GM12878 (cell line): ENCODE results near the gene CISTR. TPM values are rescaled to one million over a fixed set of nuclear protein-coding genes. Genes with fewer than 3 reads are reported as not detected.

Source experiments
- ATAC-seq: fragments of 200-7000 bp; cut with Tn5 transposase; 3 replicates; pipeline ENCODE4 v1.9.1; 2020; ENCODE audit warnings: mild to moderate bottlenecking, moderate library complexity
- BruUV-seq: library from RNA; stranded (reverse); fragments of 400-500 nt; replicated peaks from 2 replicates; lab custom pipeline; 2021; lab: Mats Ljungman, UMichigan
- CTCF ChIA-PET: fragments of 300-600 bp; sonication (Branson Sonifier 250); formaldehyde crosslinking; extraction: SDS; loops from one replicate; lab custom pipeline; 2021; ENCODE audit warnings: inconsistent platforms; lab: Yijun Ruan, JAX
- POLR2A ChIA-PET: fragments of 350-600 bp; formaldehyde crosslinking; extraction: SDS; loops from one replicate; lab custom pipeline; 2021; ENCODE audit warnings: inconsistent platforms; lab: Charles Lee
- RAD21 ChIA-PET: fragments of 300-600 bp; sonication (Branson Sonifier 250); formaldehyde crosslinking; loops from one replicate; lab custom pipeline; 2023; ENCODE audit warnings: antibody characterized with exemption; ENCODE audit not compliant: unreplicated experiment; lab: Charles Lee
- SMC1A ChIA-PET: fragments of 300-600 bp; sonication (Branson Sonifier 250); formaldehyde crosslinking; loops from one replicate; lab custom pipeline; 2023; ENCODE audit not compliant: unreplicated experiment, uncharacterized antibody; lab: Charles Lee
- DNase-seq: peaks from one replicate; pipeline ENCODE4 v3.0.0-alpha.2; 2011; ENCODE audit warnings: low read depth, low spot score
- FAIRE-seq: peaks from 3 replicates; lab custom pipeline; 2011; peaks lifted over from hg19 to GRCh38; lab: Jason Lieb, UNC
- H2AFZ ChIP-seq: 2 replicates; pipeline ENCODE4 v1.6.0; 2011; ENCODE audit warnings: low read depth, low read length, control low read depth; ENCODE audit not compliant: control insufficient read depth
- H3K27ac ChIP-seq: 2 replicates; pipeline ENCODE4 v1.5.1; 2011; ENCODE audit warnings: control low read depth; ENCODE audit not compliant: control insufficient read depth, insufficient read depth
- H3K27me3 ChIP-seq, 2 experiments: replicated peaks in 1 of 2; 2 replicates each; pipeline versions ENCODE4 v1.6.0 to v1.6.1; 2011; ENCODE audit warnings: low read length in 1 of 2; ENCODE audit not compliant: control insufficient read depth in 2 of 2, insufficient read depth in 2 of 2
- H3K36me3 ChIP-seq, 2 experiments: 2 replicates each; pipeline ENCODE4 v1.5.1; 2011; ENCODE audit warnings: low read length in 1 of 2; ENCODE audit not compliant: control insufficient read depth in 2 of 2, insufficient read depth in 2 of 2
- H3K4me1 ChIP-seq: 2 replicates; pipeline ENCODE4 v1.6.1; 2011; ENCODE audit warnings: mild to moderate bottlenecking, low read length, moderate library complexity, mixed read lengths; ENCODE audit not compliant: control insufficient read depth, insufficient read depth
- H3K4me2 ChIP-seq: 2 replicates; pipeline ENCODE4 v1.6.0; 2011; ENCODE audit warnings: control low read depth; ENCODE audit not compliant: control insufficient read depth, insufficient read depth
- H3K4me3 ChIP-seq: fragments of 200-600 bp; sonication (generic); 2 replicates; pipeline ENCODE4 v1.5.1; 2016
- H3K79me2 ChIP-seq: 2 replicates; pipeline ENCODE4 v1.6.0; 2011; ENCODE audit warnings: low read length; ENCODE audit not compliant: control insufficient read depth, insufficient read depth
- H3K9ac ChIP-seq: 2 replicates; pipeline ENCODE4 v1.8.0; 2011; ENCODE audit warnings: low read length, control low read depth, mixed read lengths; ENCODE audit not compliant: control insufficient read depth, insufficient read depth
- H3K9me3 ChIP-seq: replicated peaks from 3 replicates; pipeline ENCODE4 v1.5.1; 2011; ENCODE audit warnings: mild to moderate bottlenecking, low read length; ENCODE audit not compliant: control insufficient read depth, insufficient read depth
- H4K20me1 ChIP-seq: 2 replicates; pipeline ENCODE4 v1.6.0; 2011; ENCODE audit not compliant: control insufficient read depth, insufficient read depth
- ATF3 ChIP-seq: IDR thresholded peaks from 2 replicates; pipeline ENCODE4 v1.6.1; 2011; ENCODE audit warnings: low read depth, mild to moderate bottlenecking, low read length, moderate library complexity, borderline replicate concordance; ENCODE audit errors: extremely low read depth
- CEBPB ChIP-seq, 2 experiments: fragments of 150-350 bp in 1 of 2; IDR thresholded peaks; 2 replicates each; pipeline ENCODE4 v1.6.1; 2012 to 2014; ENCODE audit warnings: low read depth in 2 of 2, low read length in 2 of 2, borderline replicate concordance in 1 of 2, inconsistent platforms in 1 of 2
- CTCF ChIP-seq, 3 experiments: IDR thresholded peaks in 2 of 3; conservative IDR thresholded peaks in 1 of 3; 2 replicates each; pipeline ENCODE4 v1.5.1; 2011; ENCODE audit warnings: low read depth in 3 of 3, low read length in 3 of 3, mild to moderate bottlenecking in 3 of 3, control low read depth in 2 of 3, moderate library complexity in 2 of 3, inconsistent platforms in 1 of 3, mixed read lengths in 1 of 3; ENCODE audit not compliant: control insufficient read depth in 2 of 3, insufficient read depth in 1 of 3; ENCODE audit errors: extremely low read depth in 1 of 3
- ESRRA ChIP-seq: IDR thresholded peaks from 2 replicates; pipeline ENCODE4 v1.6.1; 2012; ENCODE audit warnings: mild to moderate bottlenecking, low read length, improper control_type of control experiment
- HSF1 ChIP-seq: fragments of 150-350 bp; IDR thresholded peaks from 2 replicates; pipeline ENCODE4 v1.6.1; 2014; ENCODE audit warnings: mild to moderate bottlenecking, low read depth, low read length
- LARP7 ChIP-seq: fragments of 450-650 bp; IDR thresholded peaks from 2 replicates; pipeline ENCODE4 v1.6.1; 2017; ENCODE audit warnings: mild to moderate bottlenecking
- MEF2A ChIP-seq: IDR thresholded peaks from 2 replicates; pipeline ENCODE4 v1.6.1; 2011; ENCODE audit warnings: low read depth, mild to moderate bottlenecking, low read length, moderate library complexity; ENCODE audit not compliant: insufficient read depth
- MYB ChIP-seq: fragments of 150-350 bp; IDR thresholded peaks from 2 replicates; pipeline ENCODE4 v1.6.1; 2014; ENCODE audit warnings: mild to moderate bottlenecking, low read depth, low read length, borderline replicate concordance
- PKNOX1 ChIP-seq: fragments of 450-650 bp; IDR thresholded peaks from 2 replicates; pipeline ENCODE4 v1.6.1; 2016; ENCODE audit warnings: mild to moderate bottlenecking
- SP1 ChIP-seq: IDR thresholded peaks from one replicate; pipeline ENCODE4 v1.6.1; 2011; ENCODE audit warnings: low read depth, low read length
- SPI1 ChIP-seq: IDR thresholded peaks from 2 replicates; pipeline ENCODE4 v1.6.1; 2011; ENCODE audit warnings: low read depth, mild to moderate bottlenecking, low read length, moderate library complexity, borderline replicate concordance; ENCODE audit not compliant: insufficient read depth
- STAT3 ChIP-seq: IDR thresholded peaks from 2 replicates; pipeline ENCODE4 v1.6.1; 2011; ENCODE audit warnings: low read depth, low read length, improper control_type of control experiment
- YBX1 ChIP-seq: fragments of 450-650 bp; IDR thresholded peaks from 2 replicates; pipeline ENCODE4 v1.6.1; 2016; ENCODE audit warnings: antibody characterized with exemption
- ZNF207 ChIP-seq: fragments of 450-650 bp; IDR thresholded peaks from 2 replicates; pipeline ENCODE4 v1.6.1; 2014; ENCODE audit warnings: antibody characterized with exemption, mild to moderate bottlenecking, borderline replicate concordance
- ZNF24 ChIP-seq: fragments of 450-650 bp; IDR thresholded peaks from 2 replicates; pipeline ENCODE4 v1.6.1; 2017; ENCODE audit warnings: antibody characterized with exemption, mild to moderate bottlenecking
- ZNF274 ChIP-seq: IDR thresholded peaks from one replicate; pipeline ENCODE4 v1.8.0; 2011; ENCODE audit not compliant: insufficient read length, insufficient read depth
- ZNF384 ChIP-seq: IDR thresholded peaks from 2 replicates; pipeline ENCODE4 v1.6.1; 2012; ENCODE audit warnings: low read depth, mild to moderate bottlenecking, low read length, improper control_type of control experiment, borderline replicate concordance
- WGBS: methylation state at CpG from one replicate; pipeline ENCODE4 v1.1.6; 2016; ENCODE audit warnings: low lambda C conversion rate; ENCODE audit not compliant: insufficient replicate concordance, insufficient coverage; ENCODE audit errors: missing lambda C conversion rate; 5-methylcytosine and 5-hydroxymethylcytosine counted together
- in situ Hi-C: fragments of 300-500 bp; cut with MboI; formaldehyde crosslinking; loops from 9 replicates; pipeline ENCODE4 v1.14.3; 2018; ENCODE audit warnings: mixed read lengths
- intact Hi-C: fragments of 100-400 bp; cut with micrococcal nuclease; formaldehyde crosslinking; loops from one replicate; pipeline ENCODE4 v1.14.2; 2022; ENCODE audit not compliant: unreplicated experiment
- polyA plus RNA-seq, 11 experiments: library from polyadenylated mRNA; depleted of rRNA in 4 of 11; unstranded in 6 of 11; stranded (reverse) in 5 of 11; fragments of >200 nt; fragmentation: Nextera tagmentation in 4 of 11; fragmentation: Illumina TruSeq in 1 of 11; extraction: Ambion mirVana in 4 of 11; extraction: Trizol in 1 of 11; gene quantifications; 1 replicate in 1 of 11; 2 replicates in 10 of 11; pipeline versions ENCODE4 v1.2.1 to v1.2.3, GENCODE V29; 2011 to 2016; ENCODE audit warnings: inconsistent platforms in 2 of 11, missing spikeins in 2 of 11, low read depth in 1 of 11
- total RNA-seq, 4 experiments: library from RNA; depleted of rRNA in 3 of 4; stranded (reverse); fragments of >200 nt in 3 of 4; fragmentation: Illumina TruSeq in 1 of 4; extraction: Trizol in 1 of 4; gene quantifications; 2 replicates each; pipeline versions ENCODE4 v1.2.1 to v1.2.3, GENCODE V29; 2013 to 2021

The CISTR gene
- total and polyA plus RNA-seq, 10 of the 15 experiments (the other 5 are each of a cell fraction or from before 2014, with no cell fraction given), result 0.26 TPM; not detected in 9

GRCh38 chr12:53781228-53781801 lies 29.5 kb upstream of the CISTR start:
- in situ Hi-C loops, result no loop called here
- no peak overlapping the region for H3K4me2 ChIP-seq
- TF ChIP-seq YBX1, result no peak
- no peak for TF ChIP-seq HSF1
- no peak for TF ChIP-seq LARP7
- no peak for TF ChIP-seq CEBPB (IDR thresholded peaks at IDR 0.05; ENCODE audit: borderline replicate concordance in 1 of 2, low read depth in 2 of 2, low read length in 2 of 2)
- no peak for TF ChIP-seq MEF2A
- TF ChIP-seq ZNF384, result no peak
- no peak for TF ChIP-seq CTCF (IDR thresholded peaks at IDR 0.05 in 2 of 3, conservative IDR thresholded peaks at IDR 0.05 in 1 of 3; ENCODE audit: control insufficient read depth in 2 of 3, extremely low read depth in 1 of 3, insufficient read depth in 1 of 3, low read depth in 3 of 3, low read length in 3 of 3)
- TF ChIP-seq ZNF24, result no peak
- no peak for TF ChIP-seq SPI1
- TF ChIP-seq PKNOX1, result no peak
- TF ChIP-seq ZNF274, result no peak
- TF ChIP-seq ATF3, result no peak
- TF ChIP-seq ZNF207, result no peak
- no peak for TF ChIP-seq SP1
- no peak for TF ChIP-seq STAT3
- TF ChIP-seq MYB, result no peak
- TF ChIP-seq ESRRA, result no peak
- no peak overlapping the region for H2AFZ ChIP-seq
- ATAC-seq, result no peak
- H3K79me2 ChIP-seq, result no peaks in the 10 kb centered on the region
- RAD21 ChIA-PET, result interaction anchor here (0.6 kb wide), 1 partner anchor 23 kb away, joined by 3 read pairs; no protein-coding TSS in a partner anchor
- H3K27ac ChIP-seq, result no peak overlapping the region
- H3K4me3 ChIP-seq, result no peak overlapping the region
- no peaks in the 10 kb centered on the region for H3K9me3 ChIP-seq
- SMC1A ChIA-PET, result interaction anchor here (1.2 kb wide), 1 partner anchor 9 kb away, joined by 3 read pairs; no protein-coding TSS in a partner anchor
- H4K20me1 ChIP-seq, result no peaks in the 10 kb centered on the region
- CTCF ChIA-PET, result interaction anchor here (0.9 to 3.8 kb wide), 7 partner anchors 9 to 204 kb away, joined by 3 to 16 read pairs (median 4); partner anchors contain the start of gene HOXC10
- 7% methylated on average over 5 of the region's 5 CpGs for WGBS
- no peak for FAIRE-seq
- no peak overlapping the region for H3K9ac ChIP-seq
- intact Hi-C loops, result no loop called here
- POLR2A ChIA-PET, result no interaction called here
- no TSS peak for BruUV-seq
- no peaks in the 10 kb centered on the region for H3K36me3 ChIP-seq
- no peak for DNase-seq
- H3K4me1 ChIP-seq, result no peaks in the 10 kb centered on the region
- no peaks in the 10 kb centered on the region; a peak in 1 of 4 replicates for H3K27me3 ChIP-seq
